HEK293T (cell line): ENCODE measurements around the gene TSNAX.
"Not testable (repeated sequence)": the region's sequence is repeated elsewhere in the genome, so short reads cannot be mapped to it uniquely, and the experiment has no call there.

Source experiments
- CTCF ChIA-PET: fragments of 350-600 bp; formaldehyde crosslinking; extraction: SDS; loops from one replicate; lab custom pipeline; 2021; ENCODE audit warnings: antibody characterized with exemption, inconsistent platforms; lab: Yijun Ruan, JAX
- POLR2A ChIA-PET: fragments of 350-600 bp; formaldehyde crosslinking; extraction: SDS; loops from one replicate; lab custom pipeline; 2020; ENCODE audit warnings: antibody characterized with exemption, inconsistent platforms; lab: Yijun Ruan, JAX
- DNase-seq: peaks from one replicate; pipeline ENCODE4 v3.0.0; 2012; ENCODE audit warnings: mixed read lengths; ENCODE audit errors: extremely low spot score
- ARNT ChIP-seq: fragments of 450-650 bp; IDR thresholded peaks from 2 replicates; pipeline ENCODE4 v1.6.1; 2017; ENCODE audit warnings: mild to moderate bottlenecking
- BHLHE40 ChIP-seq: fragments of 450-650 bp; IDR thresholded peaks from 2 replicates; pipeline ENCODE4 v1.6.1; 2016; ENCODE audit warnings: mild to moderate bottlenecking, moderate library complexity, borderline replicate concordance
- CTBP1 ChIP-seq: fragments of 450-650 bp; IDR thresholded peaks from 2 replicates; pipeline ENCODE4 v1.6.1; 2016; ENCODE audit warnings: borderline replicate concordance
- ELF4 ChIP-seq: fragments of 450-650 bp; IDR thresholded peaks from 2 replicates; pipeline ENCODE4 v1.6.1; 2017; ENCODE audit warnings: antibody characterized with exemption
- FOXA1 ChIP-seq: fragments of 450-650 bp; IDR thresholded peaks from 2 replicates; pipeline ENCODE4 v1.6.1; 2016; ENCODE audit warnings: mild to moderate bottlenecking
- FOXK2 ChIP-seq: fragments of 450-650 bp; IDR thresholded peaks from 2 replicates; pipeline ENCODE4 v1.6.1; 2016; ENCODE audit warnings: mild to moderate bottlenecking
- FOXM1 ChIP-seq: fragments of 450-650 bp; IDR thresholded peaks from 2 replicates; pipeline ENCODE4 v1.6.1; 2017; ENCODE audit warnings: mild to moderate bottlenecking, borderline replicate concordance
- HDGF ChIP-seq: fragments of 450-650 bp; IDR thresholded peaks from 2 replicates; pipeline ENCODE4 v1.6.1; 2017; ENCODE audit warnings: antibody characterized with exemption, borderline replicate concordance
- L3MBTL2 ChIP-seq: fragments of 450-650 bp; conservative IDR thresholded peaks from 2 replicates; pipeline ENCODE4 v1.6.1; 2016; ENCODE audit warnings: mild to moderate bottlenecking
- LEF1 ChIP-seq: fragments of 450-650 bp; IDR thresholded peaks from 2 replicates; pipeline ENCODE4 v1.6.1; 2017; ENCODE audit warnings: mild to moderate bottlenecking, borderline replicate concordance
- NFRKB ChIP-seq: fragments of 450-650 bp; IDR thresholded peaks from 2 replicates; pipeline ENCODE4 v1.6.1; 2016; ENCODE audit warnings: mild to moderate bottlenecking, moderate library complexity
- SP1 ChIP-seq: fragments of 450-650 bp; IDR thresholded peaks from 2 replicates; pipeline ENCODE4 v1.6.1; 2017
- SUZ12 ChIP-seq: fragments of 450-650 bp; IDR thresholded peaks from 2 replicates; pipeline ENCODE4 v1.6.1; 2016; ENCODE audit warnings: mild to moderate bottlenecking
- TARDBP ChIP-seq: fragments of 450-650 bp; IDR thresholded peaks from 2 replicates; pipeline ENCODE4 v1.6.1; 2016
- ZNF384 ChIP-seq: fragments of 450-650 bp; IDR thresholded peaks from 2 replicates; pipeline ENCODE4 v1.6.1; 2016
- TF ChIP-seq, protein P1 (sequence below): fragments of 450-650 bp; IDR thresholded peaks from 2 replicates; pipeline ENCODE4 v1.6.1; 2016

The TSNAX gene

DNA sequence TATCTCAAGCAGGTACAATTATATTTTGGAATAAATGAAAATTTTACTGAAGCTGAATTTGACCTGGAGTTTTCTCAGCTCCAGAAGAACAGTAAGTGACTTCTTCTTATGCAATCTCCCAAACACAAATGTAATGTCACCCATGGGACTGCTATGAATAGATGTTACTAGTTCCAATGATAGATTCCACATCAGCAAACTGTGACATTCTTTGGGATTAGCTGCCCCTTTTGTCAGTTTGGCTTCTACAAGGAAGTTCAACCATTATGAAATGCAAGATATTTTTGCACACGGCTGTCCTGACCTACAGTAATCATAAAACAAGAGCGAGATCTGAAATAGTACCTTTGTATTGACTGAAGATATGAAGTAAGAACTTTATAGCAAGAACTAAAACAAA is 27.8 kb upstream of the TSNAX start:
- CTCF ChIA-PET: no interaction called here
- no peak for DNase-seq
- POLR2A ChIA-PET: no interaction called here
- TF ChIP-seq TARDBP: no peak
- TF ChIP-seq FOXM1: no peak
- TF ChIP-seq SP1: no peak
- no peak for TF ChIP-seq FOXK2
- TF ChIP-seq BHLHE40: no peak
- TF ChIP-seq, protein P1, sequence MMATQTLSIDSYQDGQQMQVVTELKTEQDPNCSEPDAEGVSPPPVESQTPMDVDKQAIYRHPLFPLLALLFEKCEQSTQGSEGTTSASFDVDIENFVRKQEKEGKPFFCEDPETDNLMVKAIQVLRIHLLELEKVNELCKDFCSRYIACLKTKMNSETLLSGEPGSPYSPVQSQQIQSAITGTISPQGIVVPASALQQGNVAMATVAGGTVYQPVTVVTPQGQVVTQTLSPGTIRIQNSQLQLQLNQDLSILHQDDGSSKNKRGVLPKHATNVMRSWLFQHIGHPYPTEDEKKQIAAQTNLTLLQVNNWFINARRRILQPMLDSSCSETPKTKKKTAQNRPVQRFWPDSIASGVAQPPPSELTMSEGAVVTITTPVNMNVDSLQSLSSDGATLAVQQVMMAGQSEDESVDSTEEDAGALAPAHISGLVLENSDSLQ: no peak
- TF ChIP-seq SUZ12: no peak

DNA sequence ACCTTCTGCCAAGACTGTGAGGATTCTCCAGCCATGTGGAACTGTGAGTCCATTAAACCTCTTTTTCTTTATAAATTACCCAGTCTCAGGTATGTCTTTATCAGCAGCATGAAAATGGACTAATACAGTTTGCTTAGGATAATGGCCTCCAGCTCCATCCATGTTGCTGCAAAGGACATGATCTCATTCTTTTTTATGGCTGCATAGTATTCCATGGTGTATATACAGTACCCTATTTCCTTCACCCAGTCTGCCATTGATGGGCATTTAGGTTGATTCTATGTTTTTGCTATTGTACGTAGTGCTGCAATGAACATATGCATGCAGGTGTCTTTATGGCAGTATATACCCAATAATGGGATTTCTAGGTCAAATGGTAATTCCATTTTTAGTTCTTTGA is 25.3 kb upstream of the TSNAX start:
- POLR2A ChIA-PET, DNase-seq, CTCF ChIA-PET: not testable (repeated sequence)

DNA sequence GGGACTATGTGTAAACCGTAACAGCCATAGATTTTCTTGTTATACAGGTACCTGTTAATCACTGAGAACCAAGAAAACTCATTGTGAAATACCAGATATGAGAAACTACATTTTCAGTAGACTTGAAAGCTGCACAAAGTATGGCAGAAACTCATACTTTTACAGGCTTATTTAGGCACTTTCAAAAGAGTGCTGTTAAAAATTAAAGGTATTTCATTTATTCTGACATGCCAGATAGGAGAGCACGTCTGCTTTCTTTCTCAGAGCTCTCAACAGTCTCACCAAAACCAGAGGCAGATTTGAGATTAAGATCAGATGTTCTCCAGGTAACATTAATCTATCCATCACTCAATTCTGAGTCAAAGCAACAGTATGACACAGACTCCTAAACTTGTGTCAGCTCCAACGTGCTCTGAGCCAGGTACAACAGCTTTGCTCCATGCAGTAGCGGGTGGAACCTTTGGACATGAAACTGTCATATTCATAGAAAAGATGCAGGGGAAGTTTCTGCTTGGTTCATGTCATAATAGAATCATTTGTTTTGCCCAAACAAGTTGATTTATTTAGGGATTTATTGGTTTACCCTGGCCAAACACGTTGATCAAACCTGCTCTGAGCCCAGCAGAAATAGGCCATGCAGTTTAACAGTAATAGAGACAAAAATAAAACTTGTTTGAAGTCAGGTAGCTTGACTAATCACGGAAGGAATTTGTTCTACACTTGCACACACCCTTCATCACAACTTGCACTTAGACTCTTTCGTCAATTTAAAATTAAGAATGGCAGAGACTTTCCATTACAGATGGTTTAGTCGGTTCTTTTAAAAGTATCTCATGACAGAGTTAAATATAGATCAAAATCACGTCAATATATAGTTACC is 20.8 kb upstream of the TSNAX start:
- ChIA-PET CTCF (no interaction called here), POLR2A (no interaction called here)
- DNase-seq: no peak
- TF ChIP-seq CTBP1 (no peak), HDGF (no peak), SP1 (no peak), FOXK2 (no peak), BHLHE40 (no peak), L3MBTL2 (no peak), LEF1 (no peak), ARNT (no peak), FOXM1 (no peak), TARDBP (no peak), FOXA1 (no peak), ELF4 (no peak), SUZ12 (no peak), ZNF384 (no peak)

DNA sequence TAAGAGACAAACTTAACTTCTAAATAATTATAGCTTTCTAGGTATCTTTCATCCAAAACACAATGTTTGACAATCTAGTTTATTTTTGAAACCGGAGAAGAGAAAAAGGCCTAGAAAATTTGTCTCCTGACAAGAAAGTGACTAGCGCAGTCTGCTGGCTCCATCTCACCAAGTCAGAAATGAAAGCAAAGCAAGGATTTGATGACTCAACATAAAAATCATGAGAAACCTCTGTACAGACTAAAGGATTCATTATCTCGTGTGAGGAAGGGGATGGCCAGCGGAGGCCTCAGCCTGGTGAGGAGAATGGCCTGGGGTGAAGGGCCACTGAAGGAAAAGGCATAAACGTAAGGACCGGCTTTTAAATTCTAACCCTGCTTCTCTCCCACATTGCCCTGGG is 20.0 kb upstream of the TSNAX start:
- ChIA-PET POLR2A (no interaction called here), CTCF (no interaction called here)
- no peak for DNase-seq
- TF ChIP-seq SP1: no peak
- TF ChIP-seq TARDBP: no peak
- TF ChIP-seq, protein P1: no peak
- TF ChIP-seq NFRKB: no peak
- no peak for TF ChIP-seq FOXK2
- TF ChIP-seq HDGF: no peak
- no peak for TF ChIP-seq ZNF384
- TF ChIP-seq ELF4: no peak
- no peak for TF ChIP-seq CTBP1
- TF ChIP-seq FOXM1: no peak
- no peak for TF ChIP-seq BHLHE40
- no peak for TF ChIP-seq ARNT
- TF ChIP-seq FOXA1: no peak
- no peak for TF ChIP-seq LEF1
- no peak for TF ChIP-seq L3MBTL2
- no peak for TF ChIP-seq SUZ12

DNA sequence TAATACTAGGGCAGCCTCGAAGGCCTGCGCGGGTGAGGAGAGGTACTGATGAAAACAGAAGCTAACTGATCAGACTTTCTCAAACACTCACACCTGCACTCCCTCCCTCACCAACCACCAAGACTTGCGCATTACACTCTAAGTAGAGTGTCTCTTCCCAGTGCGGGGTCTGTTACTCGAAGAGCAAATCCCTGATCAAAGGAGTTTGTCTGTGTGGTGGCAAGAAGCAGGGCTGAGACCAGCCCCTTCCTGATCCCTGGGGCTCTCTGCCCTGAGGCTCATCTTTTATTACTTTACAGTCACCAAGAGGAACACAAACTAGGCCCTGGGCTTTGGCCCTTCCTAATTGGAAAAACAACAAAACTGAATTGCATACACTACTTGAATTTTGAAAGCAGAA is 19.5 kb upstream of the TSNAX start:
- TF ChIP-seq ELF4 (no peak), L3MBTL2 (no peak), FOXK2 (no peak), ARNT (no peak), SP1 (no peak), FOXM1 (no peak), HDGF (no peak), LEF1 (no peak), TARDBP (no peak), BHLHE40 (no peak)
- CTCF ChIA-PET: no interaction called here
- no peak for DNase-seq
- POLR2A ChIA-PET: no interaction called here

DNA sequence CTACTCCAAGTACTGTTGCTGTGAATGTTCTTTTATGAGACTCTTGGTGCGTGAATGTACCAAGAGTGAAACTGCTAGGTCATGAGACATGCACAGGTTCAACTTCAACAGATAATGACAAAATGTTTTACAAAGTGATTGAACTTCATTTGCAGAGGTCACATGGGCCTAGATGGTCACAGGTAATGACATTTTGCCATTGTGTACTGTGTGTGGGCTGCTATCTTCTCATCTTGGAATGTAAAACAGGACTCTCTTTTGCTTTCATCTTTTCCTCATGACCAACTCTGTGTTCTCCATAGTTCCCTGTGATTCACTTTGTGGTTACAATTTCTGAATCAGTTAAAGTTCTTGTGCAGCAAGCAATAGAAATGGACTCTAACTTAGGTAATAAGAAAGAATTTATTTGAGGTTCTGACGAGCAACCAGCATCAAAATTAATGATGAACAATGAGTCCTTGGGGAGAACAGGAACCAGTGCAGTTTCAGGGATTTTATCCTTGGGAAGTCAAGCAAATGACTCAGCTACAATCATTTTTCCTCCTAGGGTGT is 16.2 kb upstream of the TSNAX start:
- DNase-seq: no peak
- ChIA-PET POLR2A (no interaction called here), CTCF (no interaction called here)
- TF ChIP-seq ZNF384 (no peak), NFRKB (no peak), FOXM1 (no peak), HDGF (no peak), SUZ12 (no peak), TARDBP (no peak)
- TF ChIP-seq, protein P1: no peak
